GM12874 (cell line): Measurements from ENCODE around the gene CSNK1G2.

Source experiments
- TF ChIP-seq, protein P1 (sequence below): IDR thresholded peaks from 2 replicates; pipeline ENCODE4 v1.5.1; 2011; ENCODE audit warnings: low read depth, mild to moderate bottlenecking, control low read depth, low read length, moderate library complexity; ENCODE audit not compliant: insufficient read depth

Gene CSNK1G2

DNA sequence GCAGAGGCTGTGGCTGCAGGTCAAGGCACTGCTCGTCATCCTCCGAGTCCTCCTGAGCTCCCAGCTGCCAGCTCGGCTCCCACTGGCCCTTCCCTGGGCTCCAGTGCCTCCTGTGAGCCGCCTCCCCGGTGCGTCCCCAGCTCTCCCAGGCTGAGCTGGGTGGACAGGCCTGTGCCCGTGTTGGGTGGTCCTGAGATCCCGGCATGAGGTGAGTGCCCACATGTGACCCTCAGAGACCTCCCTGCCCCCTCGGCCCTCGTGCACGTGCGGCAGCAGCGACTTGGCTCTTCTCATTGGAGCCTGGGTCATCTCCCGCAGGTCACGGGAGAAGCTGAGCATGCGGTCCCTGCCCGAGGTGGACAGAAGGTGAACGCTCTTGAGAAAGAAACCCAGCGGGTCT, 20.3 kb upstream of the CSNK1G2 start:
- TF ChIP-seq, protein P1, sequence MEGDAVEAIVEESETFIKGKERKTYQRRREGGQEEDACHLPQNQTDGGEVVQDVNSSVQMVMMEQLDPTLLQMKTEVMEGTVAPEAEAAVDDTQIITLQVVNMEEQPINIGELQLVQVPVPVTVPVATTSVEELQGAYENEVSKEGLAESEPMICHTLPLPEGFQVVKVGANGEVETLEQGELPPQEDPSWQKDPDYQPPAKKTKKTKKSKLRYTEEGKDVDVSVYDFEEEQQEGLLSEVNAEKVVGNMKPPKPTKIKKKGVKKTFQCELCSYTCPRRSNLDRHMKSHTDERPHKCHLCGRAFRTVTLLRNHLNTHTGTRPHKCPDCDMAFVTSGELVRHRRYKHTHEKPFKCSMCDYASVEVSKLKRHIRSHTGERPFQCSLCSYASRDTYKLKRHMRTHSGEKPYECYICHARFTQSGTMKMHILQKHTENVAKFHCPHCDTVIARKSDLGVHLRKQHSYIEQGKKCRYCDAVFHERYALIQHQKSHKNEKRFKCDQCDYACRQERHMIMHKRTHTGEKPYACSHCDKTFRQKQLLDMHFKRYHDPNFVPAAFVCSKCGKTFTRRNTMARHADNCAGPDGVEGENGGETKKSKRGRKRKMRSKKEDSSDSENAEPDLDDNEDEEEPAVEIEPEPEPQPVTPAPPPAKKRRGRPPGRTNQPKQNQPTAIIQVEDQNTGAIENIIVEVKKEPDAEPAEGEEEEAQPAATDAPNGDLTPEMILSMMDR, result no peak

DNA sequence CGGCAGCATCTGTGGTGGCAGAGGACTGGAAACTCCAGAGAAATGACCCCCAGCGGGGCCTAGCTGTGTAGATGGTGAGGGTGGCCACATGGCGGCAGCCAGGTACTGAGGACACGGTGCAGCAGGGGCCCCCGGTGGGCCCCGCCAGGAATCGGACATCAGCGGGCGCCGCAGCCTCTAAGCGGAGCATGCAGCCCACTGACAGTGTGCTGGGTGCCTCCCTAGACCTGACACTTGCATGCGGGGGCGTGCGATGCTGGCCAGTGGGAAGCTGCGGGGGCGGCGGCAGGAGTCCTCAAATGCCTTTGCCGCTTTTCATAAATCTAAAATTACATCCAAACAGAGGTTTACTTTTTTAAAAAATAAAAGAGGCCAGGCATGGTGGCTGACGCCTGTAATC, 19.6 kb upstream of the CSNK1G2 start:
- TF ChIP-seq, protein P1, result no peak

DNA sequence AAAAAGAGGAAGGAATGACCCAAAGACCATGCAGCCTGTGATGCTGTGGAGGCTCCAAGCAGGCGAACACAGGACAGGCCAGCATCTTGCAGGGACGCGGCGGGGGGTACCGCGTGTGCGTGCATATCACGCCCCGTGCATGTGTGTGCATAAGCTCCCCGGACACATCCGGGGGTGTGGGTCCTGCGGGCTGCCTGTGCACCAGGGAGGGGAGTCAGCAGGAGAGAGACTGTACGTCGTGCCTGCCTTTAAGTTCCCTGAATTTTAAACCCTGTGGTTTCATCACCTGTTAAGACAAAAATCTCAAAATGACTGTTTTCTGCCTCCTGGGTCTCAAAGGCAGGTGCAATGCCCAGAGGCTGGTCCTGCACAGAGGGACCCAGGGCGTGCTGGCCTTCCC, 19.1 kb upstream of the CSNK1G2 start:
- TF ChIP-seq, protein P1, result no peak

DNA sequence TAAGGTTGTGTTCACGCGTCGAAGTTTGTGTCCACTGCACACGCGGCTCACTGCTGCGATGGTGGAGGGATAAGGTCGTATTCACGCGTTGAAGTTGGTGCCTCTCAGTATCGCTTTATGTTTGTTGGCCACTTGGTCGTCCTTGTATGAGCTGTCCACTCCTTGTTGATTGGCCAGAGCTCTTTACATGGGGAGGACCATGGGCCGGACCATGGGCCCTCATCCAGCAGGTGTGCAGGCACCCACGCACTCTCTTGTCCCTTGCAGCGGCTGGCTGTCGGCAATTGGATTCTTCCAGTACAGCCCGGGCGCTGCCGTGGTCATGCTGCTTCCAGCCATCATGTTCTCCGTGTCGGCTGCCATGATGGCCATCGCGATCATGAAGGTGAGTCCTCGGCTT, 18.2 kb upstream of the CSNK1G2 start:
- TF ChIP-seq, protein P1, result no peak

DNA sequence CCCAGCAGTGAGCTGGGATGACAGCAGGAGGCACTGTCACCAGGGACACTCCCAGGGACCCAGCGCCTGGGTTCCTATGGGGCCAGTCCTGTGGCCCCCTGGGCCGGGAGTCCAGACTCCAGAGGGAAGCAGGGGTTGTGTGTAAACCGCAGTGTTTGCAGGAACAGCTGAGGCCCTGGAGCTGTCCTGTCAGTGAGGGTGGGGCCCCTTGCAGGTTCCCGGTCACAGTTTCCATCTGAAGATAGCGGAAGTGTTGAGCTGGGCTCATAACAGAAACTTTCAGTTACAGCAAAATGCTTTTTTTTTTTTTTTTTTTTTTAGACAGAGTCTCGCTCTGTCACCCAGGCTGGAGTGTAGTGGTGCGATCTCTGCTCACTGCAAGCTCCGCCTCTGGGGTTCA, 17.7 kb upstream of the CSNK1G2 start:
- TF ChIP-seq, protein P1, result no peak

DNA sequence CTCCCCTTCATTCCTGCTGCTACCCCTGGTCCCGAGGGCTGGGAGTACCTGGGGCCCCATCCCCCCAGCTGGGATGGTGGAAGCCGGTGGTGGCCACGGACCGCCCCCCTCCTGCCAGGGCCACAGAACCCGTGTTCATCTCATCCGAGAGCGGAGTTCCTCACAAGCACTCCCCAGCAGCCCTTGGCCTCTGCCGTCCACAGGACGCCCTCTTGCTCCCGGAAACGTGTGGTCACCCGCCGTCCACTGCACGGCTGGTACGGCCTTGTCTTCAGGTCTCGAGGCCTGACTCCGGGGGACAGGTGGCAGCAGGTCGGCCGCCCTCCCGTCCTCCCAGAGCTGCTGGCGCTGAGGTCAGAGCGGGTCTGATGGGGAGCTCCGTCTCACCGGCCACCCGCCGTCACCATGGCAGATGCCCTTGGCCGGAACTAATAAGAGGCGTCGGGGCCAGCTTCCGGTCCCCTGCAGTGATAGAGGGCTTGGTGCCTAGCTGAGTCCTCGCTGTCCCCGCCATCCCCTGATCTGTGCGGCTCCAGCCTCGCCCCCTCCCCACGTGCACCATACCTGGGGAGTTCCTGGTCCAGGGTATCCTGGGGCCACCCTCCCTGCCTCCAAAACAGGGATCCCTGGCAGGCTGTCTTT, 16.5 kb upstream of the CSNK1G2 start:
- TF ChIP-seq, protein P1, result no peak

DNA sequence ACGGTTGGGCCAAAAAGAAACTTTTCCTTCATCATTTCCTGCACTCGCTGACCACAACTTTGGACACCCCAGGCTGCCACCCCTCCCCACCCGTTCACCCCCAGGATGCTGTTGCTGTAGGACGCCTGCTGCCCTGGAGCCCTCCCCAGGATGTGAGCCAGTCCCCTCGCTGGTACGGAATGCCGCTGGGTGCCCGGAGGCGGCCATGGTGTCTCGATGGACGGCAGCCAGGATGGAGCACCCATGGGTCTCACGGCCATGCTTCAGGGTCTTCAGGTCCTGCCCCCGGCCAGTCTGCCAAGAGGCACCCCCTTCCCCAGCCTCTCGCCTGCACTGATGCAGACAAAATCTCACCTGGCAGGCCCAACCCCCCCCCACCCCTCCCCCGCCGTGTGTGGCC, 15.4 kb upstream of the CSNK1G2 start:
- TF ChIP-seq, protein P1, result no peak
